OCI-LY7 (cell line): ENCODE results near the gene CCDC92. TPM values are rescaled to one million over a fixed set of nuclear protein-coding genes. Genes with fewer than 3 reads are reported as not detected.

Experiments used
- BruUV-seq: library from RNA; stranded (reverse); fragments of 400-500 nt; replicated peaks from 2 replicates; lab custom pipeline; 2021; lab: Mats Ljungman, UMichigan
- CTCF ChIA-PET: fragments of 300-600 bp; sonication (Branson Sonifier 250); formaldehyde crosslinking; loops from one replicate; lab custom pipeline; 2022; ENCODE audit warnings: antibody characterized with exemption; ENCODE audit not compliant: unreplicated experiment; lab: Charles Lee
- POLR2A ChIA-PET: fragments of 300-600 bp; sonication (Branson Sonifier 250); formaldehyde crosslinking; loops from one replicate; lab custom pipeline; 2022; ENCODE audit warnings: antibody characterized with exemption; lab: Charles Lee
- DNase-seq: peaks from one replicate; pipeline ENCODE4 v3.0.0-alpha.2; 2015; ENCODE audit warnings: low spot score
- H2AFZ ChIP-seq: fragments of 200-600 bp; sonication (generic), shearing (Covaris generic); 2 replicates; pipeline ENCODE4 v1.6.1; 2014; ENCODE audit warnings: mild to moderate bottlenecking, antibody characterized with exemption, low read length, moderate library complexity
- H3K27ac ChIP-seq: fragments of 200-600 bp; sonication (generic); 2 replicates; pipeline ENCODE4 v1.5.1; 2014; ENCODE audit warnings: mixed run types, low read depth, mild to moderate bottlenecking, moderate library complexity, low read length, inconsistent platforms; ENCODE audit not compliant: poor library complexity, severe bottlenecking
- H3K36me3 ChIP-seq: fragments of 200-600 bp; sonication (generic); 2 replicates; pipeline ENCODE4 v1.6.1; 2014; ENCODE audit warnings: mild to moderate bottlenecking, antibody characterized with exemption, low read length, moderate library complexity, mixed read lengths; ENCODE audit not compliant: insufficient read depth
- H3K4me1 ChIP-seq: fragments of 200-600 bp; sonication (generic); 2 replicates; pipeline ENCODE4 v1.5.1; 2014; ENCODE audit warnings: mild to moderate bottlenecking, low read length; ENCODE audit not compliant: insufficient read depth, poor library complexity, severe bottlenecking
- H3K4me2 ChIP-seq: fragments of 200-600 bp; sonication (generic); 2 replicates; pipeline ENCODE4 v1.6.1; 2014; ENCODE audit warnings: mild to moderate bottlenecking, low read length
- H3K4me3 ChIP-seq: fragments of 200-600 bp; sonication (generic); 2 replicates; pipeline ENCODE4 v1.5.1; 2014; ENCODE audit warnings: mild to moderate bottlenecking, low read depth, low read length; ENCODE audit not compliant: poor library complexity, severe bottlenecking
- H3K79me2 ChIP-seq: fragments of 200-600 bp; sonication (generic); 2 replicates; pipeline ENCODE4 v1.6.1; 2016; ENCODE audit warnings: low read depth, mild to moderate bottlenecking, low read length, moderate library complexity, mixed read lengths; ENCODE audit not compliant: insufficient read depth
- H3K9me2 ChIP-seq: fragments of 200-600 bp; sonication (generic); 2 replicates; pipeline ENCODE4 v1.6.1; 2016; ENCODE audit warnings: mild to moderate bottlenecking, low read length, mixed read lengths; ENCODE audit not compliant: insufficient read depth
- H3K9me3 ChIP-seq: fragments of 200-600 bp; sonication (generic); 2 replicates; pipeline ENCODE4 v1.6.1; 2014; ENCODE audit warnings: mild to moderate bottlenecking, mixed run types, low read length, mixed read lengths
- H4K20me1 ChIP-seq: fragments of 200-600 bp; sonication (generic); 2 replicates; pipeline ENCODE4 v1.6.1; 2014; ENCODE audit warnings: mild to moderate bottlenecking, antibody characterized with exemption, low read length, moderate library complexity, mixed read lengths; ENCODE audit not compliant: insufficient read depth
- EZH2phosphoT487 ChIP-seq: fragments of 200-600 bp; sonication (generic); IDR thresholded peaks from 2 replicates; pipeline ENCODE4 v1.6.1; 2018; ENCODE audit warnings: low read depth, borderline replicate concordance, mild to moderate bottlenecking, mixed run types, antibody characterized with exemption, low read length, moderate library complexity, mixed read lengths
- intact Hi-C: fragments of 100-400 bp; cut with micrococcal nuclease; formaldehyde crosslinking; loops from one replicate; pipeline ENCODE4 v1.10.0; 2022; ENCODE audit not compliant: unreplicated experiment
- total RNA-seq, 2 experiments: library from RNA; depleted of rRNA in 1 of 2; stranded (reverse); fragments of >200 nt in 1 of 2; shearing (Covaris generic) in 1 of 2; gene quantifications; 2 replicates each; pipeline ENCODE4 v1.2.3, GENCODE V29; 2014 to 2022
- TF ChIP-seq, protein P1 (sequence below): fragments of 200-600 bp; sonication (generic); conservative IDR thresholded peaks from 2 replicates; pipeline ENCODE4 v1.5.1; 2014; ENCODE audit warnings: mild to moderate bottlenecking, antibody characterized with exemption, low read length, moderate library complexity, mixed read lengths

CCDC92 gene
- total RNA-seq, 2 experiments from 2014 or later: 3.1 to 12.3 TPM

DNA sequence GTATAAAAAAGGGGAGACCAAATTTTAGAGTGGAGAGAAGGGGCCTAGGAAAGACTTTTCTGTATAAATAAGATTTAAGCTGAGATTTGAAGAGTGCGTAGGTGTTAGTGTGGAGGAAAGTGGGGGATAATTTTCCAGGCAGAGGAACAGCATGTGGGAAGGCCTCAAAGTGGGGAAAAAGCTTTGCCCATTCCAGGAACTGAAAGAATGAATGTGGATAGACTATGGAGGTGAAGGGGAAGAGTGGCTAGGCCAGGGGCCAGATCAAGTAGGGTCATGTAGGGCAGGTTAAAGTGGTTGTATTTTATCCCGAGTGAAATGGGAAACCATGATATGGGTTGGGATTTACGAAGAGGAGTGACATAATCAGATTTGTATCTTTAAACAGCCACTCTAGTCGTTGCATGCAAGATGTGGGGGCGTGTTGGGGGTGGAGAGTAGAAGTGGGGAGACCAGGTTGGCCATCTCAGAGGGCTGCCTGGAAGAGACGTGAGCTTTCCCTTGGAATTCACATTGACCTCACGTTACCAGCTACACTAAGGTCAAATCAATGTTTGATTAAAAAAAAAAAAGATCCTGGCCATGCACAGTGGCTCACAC is 3.7 kb upstream of the CCDC92 start:
- Histone ChIP-seq H3K27ac (no peak overlapping the region), H3K79me2 (peaks cover 17% of the 10 kb centered on the region), H2AFZ (no peak overlapping the region), H4K20me1 (0 out of 2 replicates have a peak, but pooled peaks cover 5% of the 10 kb centered on the region), H3K36me3 (peaks cover 26% of the 10 kb centered on the region), H3K4me3 (no peak overlapping the region), H3K4me2 (no peak overlapping the region), H3K9me3 (no peaks in the 10 kb centered on the region), H3K9me2 (no peaks in the 10 kb centered on the region), H3K4me1 (peaks cover 15% of the 10 kb centered on the region)
- DNase-seq: no peak
- POLR2A ChIA-PET: interaction anchor here (1.1 kb wide), 1 partner anchor 11 kb away, joined by 3 read pairs; no protein-coding TSS in a partner anchor
- CTCF ChIA-PET: interaction anchor here (0.6 kb wide), 1 partner anchor 15 kb away, joined by 3 read pairs; no protein-coding TSS in a partner anchor
- intact Hi-C loops: no loop called here
- TF ChIP-seq, protein P1, sequence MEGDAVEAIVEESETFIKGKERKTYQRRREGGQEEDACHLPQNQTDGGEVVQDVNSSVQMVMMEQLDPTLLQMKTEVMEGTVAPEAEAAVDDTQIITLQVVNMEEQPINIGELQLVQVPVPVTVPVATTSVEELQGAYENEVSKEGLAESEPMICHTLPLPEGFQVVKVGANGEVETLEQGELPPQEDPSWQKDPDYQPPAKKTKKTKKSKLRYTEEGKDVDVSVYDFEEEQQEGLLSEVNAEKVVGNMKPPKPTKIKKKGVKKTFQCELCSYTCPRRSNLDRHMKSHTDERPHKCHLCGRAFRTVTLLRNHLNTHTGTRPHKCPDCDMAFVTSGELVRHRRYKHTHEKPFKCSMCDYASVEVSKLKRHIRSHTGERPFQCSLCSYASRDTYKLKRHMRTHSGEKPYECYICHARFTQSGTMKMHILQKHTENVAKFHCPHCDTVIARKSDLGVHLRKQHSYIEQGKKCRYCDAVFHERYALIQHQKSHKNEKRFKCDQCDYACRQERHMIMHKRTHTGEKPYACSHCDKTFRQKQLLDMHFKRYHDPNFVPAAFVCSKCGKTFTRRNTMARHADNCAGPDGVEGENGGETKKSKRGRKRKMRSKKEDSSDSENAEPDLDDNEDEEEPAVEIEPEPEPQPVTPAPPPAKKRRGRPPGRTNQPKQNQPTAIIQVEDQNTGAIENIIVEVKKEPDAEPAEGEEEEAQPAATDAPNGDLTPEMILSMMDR: no peak
- no peak for TF ChIP-seq EZH2phosphoT487
- no TSS peak for BruUV-seq

DNA sequence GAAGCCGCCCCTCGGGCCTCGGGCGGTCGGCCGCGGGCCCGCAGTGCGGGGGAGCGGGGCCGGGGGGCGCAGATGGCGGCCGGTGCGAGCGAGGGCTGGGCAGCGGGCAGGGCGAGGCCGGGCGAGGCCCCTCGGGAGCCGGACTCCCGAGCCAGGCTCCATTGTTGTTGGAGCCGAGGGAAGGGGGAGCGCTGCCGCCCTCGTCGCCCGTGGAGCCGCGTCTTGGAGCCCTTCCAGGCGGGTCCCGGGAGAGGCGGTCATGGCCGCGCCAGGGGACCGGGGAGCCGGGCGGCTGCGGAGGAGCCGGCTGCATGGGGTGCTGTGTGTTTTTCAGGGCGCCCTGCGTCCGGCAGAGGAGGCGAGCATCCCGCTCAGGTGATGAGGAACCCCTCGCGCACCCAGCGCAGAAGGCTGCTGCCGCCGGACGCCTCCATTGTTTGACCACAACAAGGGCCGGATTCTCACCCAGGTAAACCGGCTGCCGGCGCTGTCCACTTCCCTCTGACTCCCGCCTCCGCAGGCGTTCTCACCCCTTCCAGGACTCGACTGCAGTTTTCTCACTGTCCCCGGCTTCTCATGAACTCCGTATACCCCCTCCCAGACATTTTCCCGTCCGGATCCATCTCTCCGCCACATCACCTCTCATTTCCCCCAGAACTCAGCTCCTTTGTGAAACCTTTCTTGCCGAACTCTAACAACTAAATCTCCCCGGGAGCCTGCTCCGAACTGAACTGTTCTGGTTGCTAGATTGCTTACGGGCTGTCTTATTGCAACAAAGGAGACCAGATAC is 1.1 kb upstream of the CCDC92 start:
- Histone ChIP-seq H3K4me3 (peak overlapping the region; percentile 84), H3K9me3 (no peaks in the 10 kb centered on the region), H3K36me3 (peaks cover 22% of the 10 kb centered on the region), H3K4me1 (peaks cover 17% of the 10 kb centered on the region), H2AFZ (peak overlapping the region; percentile 68), H3K4me2 (peak overlapping the region; percentile 98), H3K79me2 (peaks cover 17% of the 10 kb centered on the region; the same call in 1 of the 2 replicates), H4K20me1 (0 out of 2 replicates have a peak, but pooled peaks cover 5% of the 10 kb centered on the region), H3K27ac (no peak overlapping the region), H3K9me2 (no peaks in the 10 kb centered on the region)
- intact Hi-C loops: loop anchor here (5.0 kb wide), 1 partner anchor 261 kb away; the partner anchor contains the start of gene ATP6V0A2
- peak; percentile 32 for DNase-seq
- ChIA-PET CTCF (no interaction called here), POLR2A (interaction anchor here (0.7 kb wide), 1 partner anchor 14 kb away, joined by 3 read pairs; no protein-coding TSS in a partner anchor)
- BruUV-seq: no TSS peak
- TF ChIP-seq, protein P1: no peak
- no peak for TF ChIP-seq EZH2phosphoT487
